T-cell (primary cell): ENCODE data around the gene CLVS2. TPM values are rescaled to one million over a fixed set of nuclear protein-coding genes. Genes with fewer than 3 reads are reported as not detected.

ENCODE experiments used
- total RNA-seq, 35 experiments: library from RNA in 6 of 35; stranded (reverse) in 6 of 35; fragments of 120-200 nt in 1 of 35; gene quantifications; one replicate each; pipeline versions ENCODE4 v1.2.1 to v1.2.4 and lab custom pipeline; 2013 to 2026

Gene CLVS2
- total RNA-seq, 5 donors from 2014 or later (not counting 1 experiment from before 2014, with no cell fraction given) = not detected

Other genes with a start within 250 kb of the CLVS2 start
- not detected for gene FABP7, start 216.5 kb upstream of the CLVS2 start, total RNA-seq
- under 1 TPM in 1 of 5 donors, not detected in 4; 0.16 TPM for gene SMPDL3A, start 207.0 kb upstream of the CLVS2 start, total RNA-seq